ENCODE measurements around the gene RBM23.
"Not testable (repeated sequence)": the region's sequence is repeated elsewhere in the genome, so short reads cannot be mapped to it uniquely, and the experiment has no call there.

Gene RBM23

DNA sequence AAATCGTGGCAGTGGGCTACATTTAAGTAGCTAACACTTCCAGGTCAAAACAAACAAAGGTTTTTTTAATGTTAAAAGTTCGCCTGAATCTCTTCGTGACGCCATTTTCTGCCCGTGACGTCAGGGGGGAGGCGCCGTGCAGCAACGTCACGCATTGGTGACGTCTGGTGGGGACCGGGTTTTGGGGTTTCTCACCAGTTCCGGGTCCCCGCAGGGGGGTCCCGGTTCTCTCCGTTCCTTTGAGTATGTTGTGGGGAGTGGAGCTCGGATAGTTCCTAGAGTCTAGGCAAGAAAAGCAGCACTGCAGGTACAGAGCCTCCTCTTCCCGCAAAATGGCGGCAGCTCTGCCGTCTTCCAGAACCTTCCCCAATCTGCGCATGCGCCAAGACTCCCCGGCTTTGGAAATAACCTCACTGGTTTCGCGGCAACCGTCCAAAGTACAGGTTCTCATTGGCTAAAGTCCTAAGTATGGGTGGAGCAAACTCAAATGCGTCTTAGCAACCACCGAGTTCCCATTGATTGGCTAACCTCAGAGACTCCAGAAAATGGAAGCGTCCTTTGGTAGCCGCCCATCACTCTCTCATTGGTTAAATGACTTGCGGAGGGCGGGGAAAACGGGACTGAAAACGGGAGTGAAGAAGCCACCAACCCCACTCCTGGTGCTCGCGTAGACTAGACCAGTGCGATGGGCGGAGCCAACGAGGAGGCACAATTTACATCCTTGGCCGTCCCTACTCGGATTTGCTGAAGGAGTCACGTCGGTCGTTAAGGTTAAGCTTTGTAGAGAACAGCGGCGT, at the start of gene RBM23:
Gene RBM23, minus strand, starts transcription at position 346 of the 797 bp plus-strand sequence.
- DNase-seq, result peak; percentile 100

DNA sequence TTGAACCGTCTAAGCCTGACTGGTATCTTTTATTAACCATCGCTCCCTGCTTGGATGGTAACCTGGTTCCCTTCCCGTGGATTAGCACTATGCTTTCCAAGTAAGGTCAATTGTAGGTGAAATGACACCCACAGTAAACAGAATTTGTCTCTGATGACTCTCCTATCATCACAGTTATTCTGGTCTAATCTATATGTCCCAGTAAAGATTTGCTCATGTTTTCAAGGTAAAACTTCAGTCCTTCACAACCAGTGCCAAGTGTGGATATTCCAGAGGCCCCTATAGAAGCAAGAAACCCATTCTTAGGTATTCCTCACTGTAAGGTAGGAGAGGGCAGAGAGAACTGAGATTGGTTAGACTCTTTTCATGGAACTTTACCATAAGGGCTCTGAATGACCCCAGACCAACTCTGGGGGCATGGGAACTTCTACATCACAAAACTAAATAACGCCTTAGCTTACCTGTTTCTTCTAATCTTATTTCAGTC, 47.9 kb upstream of the RBM23 start:
- DNase-seq, result no peak

DNA sequence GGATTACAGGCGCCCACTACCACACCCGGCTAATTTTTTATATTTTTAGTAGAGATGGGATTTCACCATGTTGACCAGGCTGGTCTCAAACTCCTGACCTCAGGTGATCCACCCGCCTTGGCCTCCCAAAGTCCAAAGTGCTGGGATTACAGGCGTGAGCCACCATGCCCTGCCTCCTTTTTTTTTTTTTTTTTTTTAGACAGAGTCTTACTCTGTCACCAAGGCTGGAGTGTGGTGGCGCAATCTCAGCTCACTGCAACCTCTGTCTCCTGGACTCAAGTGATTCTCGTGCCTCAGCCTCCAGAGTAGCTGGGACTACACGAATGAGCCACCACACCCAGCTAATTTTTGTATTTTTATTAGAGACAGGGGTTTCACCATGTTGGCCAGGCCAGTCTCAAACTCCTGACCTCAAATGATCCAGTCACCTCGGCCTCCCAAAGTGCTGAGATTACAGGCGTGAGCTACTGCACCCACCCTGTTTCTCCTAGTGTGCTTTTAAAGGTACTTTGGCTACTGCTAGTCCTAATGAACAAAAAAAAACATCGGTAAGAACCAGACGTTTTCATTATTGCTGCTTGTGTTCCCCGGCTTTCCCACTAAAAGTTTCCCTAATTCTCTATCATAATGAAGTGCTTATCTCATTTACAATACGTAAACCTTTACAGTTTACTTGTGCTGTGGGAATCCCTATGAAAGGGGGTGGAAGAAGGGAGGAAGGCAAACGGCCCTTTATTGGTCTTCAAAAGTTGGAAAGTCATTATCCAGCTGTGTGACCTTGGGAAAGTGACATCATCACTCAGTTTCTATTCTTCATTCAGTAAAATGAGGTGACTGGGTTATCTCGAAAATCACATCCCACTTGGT, 47.2 kb upstream of the RBM23 start:
- not testable (repeated sequence) for DNase-seq

DNA sequence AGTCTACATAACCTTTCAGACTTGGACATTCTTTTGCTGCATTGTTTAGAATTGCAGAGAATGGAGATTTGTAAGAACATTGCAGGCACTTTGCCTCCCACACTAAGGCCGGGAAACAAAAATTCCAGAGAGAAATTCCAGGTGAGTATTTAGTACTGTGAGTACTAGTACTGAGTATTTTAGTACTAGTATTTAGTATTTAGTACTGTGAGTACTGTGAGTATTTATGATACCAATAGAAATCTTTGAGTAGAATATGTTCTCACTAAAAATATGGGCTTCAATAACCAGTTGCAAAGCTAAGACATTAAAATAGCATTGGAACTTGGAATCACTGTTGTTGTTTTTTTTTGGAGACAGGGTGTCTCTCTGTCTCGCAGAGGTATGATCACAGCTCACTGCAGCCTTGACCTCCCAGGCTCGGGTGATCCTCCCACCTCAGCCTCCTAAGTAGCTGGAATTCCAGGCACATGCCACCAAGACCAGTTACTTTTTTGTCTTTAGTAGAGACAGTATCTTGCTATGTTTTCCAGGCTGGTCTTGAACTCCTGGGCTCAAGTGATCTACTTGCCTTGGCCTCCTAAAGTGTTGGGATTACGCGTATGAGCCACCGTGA, 43.2 kb upstream of the RBM23 start:
- DNase-seq, result no peak

DNA sequence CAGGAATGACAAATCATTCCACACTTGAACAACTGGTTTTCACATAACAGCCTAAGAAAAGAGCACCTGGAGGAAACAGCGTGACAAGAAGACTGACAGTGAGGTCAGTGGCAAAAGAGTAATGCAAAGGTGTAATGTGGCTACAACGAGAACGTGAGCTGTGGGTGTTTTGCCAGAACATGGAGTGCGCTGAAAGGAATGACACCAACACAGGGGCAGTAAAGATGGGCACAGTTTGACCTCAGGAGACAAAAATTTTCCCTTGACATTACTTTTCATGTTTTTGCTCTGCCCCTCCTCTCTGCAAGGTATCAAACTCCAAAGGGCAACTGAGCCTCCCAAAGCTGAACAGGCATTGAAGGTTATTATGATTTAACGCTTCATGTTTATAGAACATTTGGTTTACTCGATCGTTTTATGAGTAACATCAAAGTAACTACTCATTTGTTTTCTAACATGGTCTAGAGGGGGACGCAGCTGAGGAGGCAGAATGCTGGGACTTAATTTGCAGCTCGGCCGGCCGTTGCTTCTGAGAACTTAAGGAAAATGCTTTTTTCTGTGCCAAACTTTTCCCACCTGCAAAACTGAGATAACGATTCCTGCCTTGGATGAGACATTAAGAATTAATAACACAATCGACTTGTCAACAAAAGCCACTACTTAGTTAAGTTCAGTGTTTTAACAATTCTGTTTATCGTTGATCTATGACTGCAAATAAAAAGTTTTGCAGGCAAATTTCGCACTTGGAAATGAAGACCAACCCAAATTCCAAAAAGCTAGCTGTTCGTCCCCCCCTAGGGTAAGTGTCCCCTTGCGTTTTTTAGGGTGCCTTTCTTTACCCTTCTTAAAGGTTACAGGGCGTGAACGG, 37.0 kb upstream of the RBM23 start:
- no peak for DNase-seq

DNA sequence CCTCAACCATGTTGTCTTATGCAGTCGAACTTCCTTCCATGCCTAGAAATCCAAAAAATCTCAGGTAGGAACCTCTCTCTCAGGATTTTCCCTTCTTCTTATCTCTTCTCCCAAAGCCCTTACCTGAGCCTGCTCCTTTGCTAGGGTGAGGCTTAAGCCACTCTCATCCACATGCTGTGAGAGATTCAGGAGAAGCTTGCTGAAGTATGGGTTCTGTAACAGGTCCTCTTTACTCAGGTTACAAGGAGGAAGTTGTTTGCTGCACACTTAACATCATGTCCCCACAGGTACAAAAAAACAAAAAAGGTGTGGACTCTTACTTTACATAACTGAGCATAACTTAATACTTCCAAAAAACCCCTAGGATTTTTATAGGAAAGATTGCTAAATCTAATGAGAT, 33.5 kb upstream of the RBM23 start:
- no peak for DNase-seq

DNA sequence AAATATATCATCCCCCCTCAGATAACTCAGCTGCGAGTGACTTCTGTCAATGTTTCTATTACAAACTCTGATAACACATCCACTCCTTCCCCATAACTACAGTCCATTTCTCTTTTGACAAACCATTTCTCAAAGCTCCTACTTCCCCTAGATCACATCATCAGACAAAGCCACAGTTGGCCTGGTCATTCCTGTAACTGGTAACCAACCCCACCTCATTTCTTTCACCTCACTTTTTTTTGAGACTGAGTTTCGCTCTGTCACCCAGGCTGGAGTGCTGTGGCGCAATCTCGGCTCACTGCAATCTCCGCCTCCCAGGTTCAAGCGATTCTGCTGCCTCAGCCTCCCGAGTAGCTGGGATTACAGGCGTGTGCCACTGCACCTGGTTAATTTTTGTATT, 32.8 kb upstream of the RBM23 start:
- DNase-seq, result not testable (repeated sequence)

DNA sequence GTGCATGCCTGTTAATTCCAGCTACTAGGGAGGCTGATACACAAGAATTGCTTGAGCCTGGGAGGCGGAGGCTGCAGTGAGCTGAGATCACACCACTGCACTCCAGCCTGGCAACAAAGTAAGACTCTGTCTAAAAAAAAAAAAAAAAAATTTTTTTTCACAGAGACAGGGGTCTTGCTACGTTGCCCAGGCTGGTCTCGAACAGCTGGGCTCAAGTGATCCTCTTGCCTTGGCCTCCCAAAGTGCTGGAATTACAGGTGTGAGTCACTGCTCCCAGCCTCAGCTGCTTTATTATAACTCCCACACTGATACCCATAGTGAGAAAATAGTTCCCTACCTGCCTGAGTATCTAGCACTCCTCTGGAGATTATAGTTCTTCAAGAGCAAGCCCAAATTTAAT, 26.7 kb upstream of the RBM23 start:
- no peak for DNase-seq

DNA sequence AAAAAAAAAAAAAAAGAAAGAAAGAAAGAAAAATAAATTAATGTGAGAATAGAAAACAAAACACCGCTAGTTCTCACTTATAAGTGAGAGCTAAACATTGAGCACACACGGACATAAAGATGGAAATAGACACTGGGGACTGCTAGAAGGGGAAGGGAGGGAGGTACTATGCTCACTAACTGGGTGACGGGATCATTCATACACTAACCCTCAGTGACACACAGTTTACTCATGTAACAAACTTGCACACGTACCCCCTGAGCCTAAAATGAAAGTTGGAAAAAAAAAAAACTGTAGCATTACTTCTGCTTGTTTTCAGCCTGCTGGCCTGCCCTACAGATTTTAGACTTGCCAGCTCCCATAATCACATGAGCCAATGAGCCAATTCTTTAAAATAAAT, 20.7 kb upstream of the RBM23 start:
- DNase-seq, result no peak

DNA sequence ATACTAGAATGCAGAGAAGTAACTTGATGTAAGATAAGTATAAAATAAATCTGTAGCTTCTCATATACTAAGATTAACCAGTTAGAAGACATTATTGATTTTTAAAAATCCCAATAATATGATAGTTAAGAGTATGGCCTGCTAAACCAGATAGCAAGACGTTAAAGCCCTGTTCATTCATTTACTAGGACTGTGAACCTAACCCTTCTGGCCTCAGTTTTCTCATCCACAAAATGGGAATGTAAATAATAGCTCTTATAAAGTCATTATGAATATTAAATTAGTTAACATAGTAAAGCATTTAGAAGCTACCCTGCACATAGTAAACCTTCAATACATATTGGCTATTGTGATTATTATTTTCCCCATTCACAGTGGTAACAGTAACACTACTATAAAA, 16.2 kb upstream of the RBM23 start:
- no peak for DNase-seq

DNA sequence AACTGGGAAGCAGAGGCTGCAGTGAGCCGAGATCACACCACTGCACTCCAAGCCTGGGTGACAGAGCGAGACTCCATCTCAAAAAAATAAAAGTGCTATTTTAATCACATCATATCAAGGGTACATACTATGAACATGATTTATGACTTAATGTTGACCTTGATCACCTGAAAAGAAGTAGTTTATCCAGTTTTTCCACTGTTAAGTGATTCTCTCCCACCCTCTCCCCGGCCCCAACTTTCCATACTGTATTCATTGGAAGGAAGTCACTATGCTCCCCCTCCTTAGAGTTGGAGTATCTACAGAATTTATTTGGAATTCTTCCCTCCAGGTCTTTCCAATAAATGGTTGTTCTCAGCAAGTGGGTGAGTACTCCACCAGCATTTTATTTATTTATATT, 13.2 kb upstream of the RBM23 start:
- no peak for DNase-seq

DNA sequence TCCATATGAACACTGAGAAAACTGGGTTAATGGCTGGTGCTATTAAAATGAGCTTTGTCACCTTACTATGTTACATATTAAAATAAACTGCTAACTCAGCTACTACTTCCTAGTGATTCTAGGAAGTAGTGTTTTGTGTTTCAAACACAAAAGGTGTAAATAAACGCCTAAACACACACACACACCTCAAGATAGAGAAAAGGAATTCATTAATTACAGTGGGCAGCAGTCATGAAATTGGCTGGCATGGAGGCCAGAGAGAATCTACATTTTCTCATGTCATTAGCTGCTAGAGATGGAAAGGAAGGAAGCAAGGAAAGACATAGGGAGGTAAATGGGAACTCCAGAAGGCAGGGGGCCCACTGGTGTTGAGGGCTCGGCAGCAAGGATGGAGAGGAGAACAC, 11.0 kb upstream of the RBM23 start:
- no peak for DNase-seq

DNA sequence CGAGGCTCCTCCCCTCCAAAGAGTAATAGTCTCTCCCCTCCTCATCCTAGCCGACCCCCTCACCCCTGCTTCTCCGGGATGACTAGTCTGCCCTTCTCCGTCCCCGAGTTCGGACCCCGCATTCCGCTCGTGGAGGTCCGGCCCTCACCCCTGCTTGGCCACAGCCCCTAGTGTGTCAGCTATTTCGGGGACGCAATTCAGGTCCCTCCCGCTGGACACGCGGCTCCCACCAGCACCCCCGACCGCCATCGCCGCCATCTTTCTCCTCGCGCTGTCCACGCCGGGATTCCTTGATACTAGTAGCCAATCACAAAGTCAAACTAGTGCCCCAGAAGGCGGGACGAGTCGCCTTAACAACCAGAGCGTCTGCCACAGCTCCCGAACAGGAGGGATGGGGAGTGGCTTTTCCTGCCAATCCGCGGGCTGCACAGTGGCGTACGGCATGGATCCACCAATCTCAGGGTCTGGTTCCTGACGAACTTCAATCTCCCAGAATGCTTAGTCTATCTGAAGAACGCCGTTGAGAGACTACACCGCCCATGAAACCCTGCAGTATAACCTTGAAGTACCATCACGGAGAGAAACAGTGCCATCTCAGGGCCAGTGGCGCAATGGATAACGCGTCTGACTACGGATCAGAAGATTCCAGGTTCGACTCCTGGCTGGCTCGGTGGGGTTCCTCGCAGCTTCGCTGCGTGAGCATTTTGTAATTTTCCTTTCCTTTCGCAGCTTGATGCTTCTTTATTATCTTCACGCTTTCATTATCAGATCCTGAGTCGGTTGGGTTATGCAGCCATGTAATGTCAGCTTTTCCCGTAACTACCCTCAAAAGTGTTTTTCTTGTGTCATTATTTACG, 10.4 kb upstream of the RBM23 start, which contains the start of gene PRMT5:
Gene PRMT5, minus strand, starts transcription at position 273 of the 857 bp plus-strand sequence. Its CDS starts 15 bp downstream, at position 258.
- peak; percentile 100 for DNase-seq

DNA sequence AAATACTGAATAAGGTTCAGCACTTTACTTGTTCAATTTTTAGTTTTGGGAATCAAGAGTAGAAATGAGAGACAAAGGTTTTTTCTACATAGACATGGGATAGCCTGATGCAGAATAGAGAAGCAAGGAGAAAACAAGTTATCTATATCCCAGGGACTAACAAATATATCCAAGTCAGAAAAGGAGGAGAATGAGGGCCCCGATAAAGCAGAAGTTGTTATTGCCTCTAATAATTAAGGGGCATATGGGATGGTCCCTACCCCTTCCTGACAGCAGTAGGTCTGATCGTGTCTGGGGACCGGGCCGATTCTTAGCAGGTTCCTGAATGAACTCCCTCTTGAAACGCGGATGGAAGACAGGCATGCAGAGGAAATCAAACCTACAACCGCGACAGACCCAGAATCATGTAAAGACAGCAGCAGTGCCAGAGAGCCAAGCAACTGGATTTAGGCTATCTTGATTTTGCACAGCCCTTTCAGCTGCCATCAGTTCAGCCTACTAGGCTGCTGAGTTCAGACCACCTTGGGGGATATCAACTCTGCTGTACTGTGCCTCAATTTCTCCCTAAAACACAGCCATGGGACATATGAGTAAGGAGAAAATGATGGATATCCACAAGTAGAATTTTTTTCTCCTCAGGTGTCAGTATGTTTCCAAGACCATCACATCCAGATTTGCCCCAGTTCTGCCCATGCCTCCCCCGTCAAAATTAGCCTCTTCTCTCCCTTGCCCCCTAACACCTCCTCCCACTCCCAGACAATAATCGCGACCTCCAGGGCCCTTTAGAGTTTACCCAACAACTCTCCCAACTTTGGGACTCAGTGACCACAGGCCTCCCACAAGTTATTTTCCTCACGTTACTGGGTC, 9.5 kb upstream of the RBM23 start:
- DNase-seq, result no peak

DNA sequence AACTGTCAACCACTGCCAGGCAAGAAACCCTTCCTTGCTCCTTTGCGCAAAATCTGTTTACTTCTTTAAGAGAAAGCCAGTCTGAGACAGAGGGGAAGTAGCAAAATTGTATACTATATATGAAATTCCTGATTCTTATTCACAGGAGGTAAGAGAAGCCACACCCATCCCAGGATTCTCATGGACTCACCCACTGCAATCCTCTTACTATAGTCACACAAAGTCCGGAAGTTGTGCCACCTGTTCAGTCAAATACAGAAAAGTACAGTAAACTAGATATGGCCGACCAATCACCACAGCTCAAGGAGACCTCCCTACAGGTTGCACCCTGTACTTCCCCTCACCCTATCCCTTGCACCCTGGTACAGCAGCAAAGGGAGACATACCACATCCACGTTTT, 7.4 kb upstream of the RBM23 start:
- DNase-seq, result no peak

DNA sequence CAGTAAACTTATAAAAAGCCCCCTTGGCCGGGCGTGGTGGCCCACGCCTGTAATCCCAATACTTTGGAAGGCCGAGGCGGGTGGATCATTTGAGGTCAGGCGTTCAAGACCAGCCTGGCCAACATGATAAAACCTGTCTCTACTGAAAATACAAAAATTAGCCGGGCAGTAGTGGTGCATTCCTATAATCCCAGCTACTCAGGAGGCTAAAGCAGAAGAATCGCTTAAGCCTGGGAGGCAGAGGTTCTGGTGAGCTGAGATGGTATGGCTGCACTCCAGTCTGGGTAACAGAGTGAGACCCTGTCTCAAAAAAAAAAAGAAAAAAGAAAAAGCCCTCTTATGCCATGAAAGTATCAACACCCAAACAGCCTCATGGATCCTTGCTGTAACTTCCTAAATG, 6.6 kb upstream of the RBM23 start:
- DNase-seq, result no peak

DNA sequence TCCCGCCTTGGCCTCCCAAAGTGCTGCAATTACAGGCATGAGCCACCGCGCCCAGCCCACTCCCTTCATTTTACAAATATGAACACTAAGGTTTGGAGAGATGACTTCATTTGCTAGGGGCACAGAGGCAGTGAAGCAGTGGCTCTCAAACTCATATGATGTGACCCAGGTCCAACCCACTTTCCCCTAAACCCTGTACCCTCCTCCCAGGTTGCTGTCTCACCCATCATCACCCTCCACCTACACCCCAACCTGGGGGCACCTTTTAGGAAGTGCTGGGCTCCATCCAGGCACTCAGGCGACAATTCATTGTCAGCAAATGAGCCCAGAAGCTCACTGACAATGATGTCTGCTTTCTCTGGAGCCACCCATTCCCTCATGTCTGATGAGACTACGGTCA, 4.8 kb upstream of the RBM23 start:
- no peak for DNase-seq

DNA sequence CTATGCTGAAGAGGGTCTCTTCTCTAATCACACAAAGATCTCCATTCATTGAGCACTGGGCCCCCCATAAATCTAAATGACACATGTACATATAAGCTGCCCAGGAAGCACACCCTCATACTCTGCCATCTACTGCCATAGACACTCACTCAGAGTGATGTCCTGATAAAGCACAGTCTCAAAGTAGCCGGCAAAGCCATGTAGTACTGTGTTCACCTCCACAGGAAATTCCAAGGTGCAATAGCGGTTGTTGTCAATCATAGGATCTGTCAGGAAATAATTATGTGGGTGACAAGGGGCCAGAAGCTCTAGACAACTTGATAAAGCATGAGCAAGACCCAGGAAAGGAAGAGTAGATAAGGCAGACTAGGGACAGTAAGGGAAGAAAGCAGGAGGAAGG, 3.3 kb upstream of the RBM23 start:
- no peak for DNase-seq

DNA sequence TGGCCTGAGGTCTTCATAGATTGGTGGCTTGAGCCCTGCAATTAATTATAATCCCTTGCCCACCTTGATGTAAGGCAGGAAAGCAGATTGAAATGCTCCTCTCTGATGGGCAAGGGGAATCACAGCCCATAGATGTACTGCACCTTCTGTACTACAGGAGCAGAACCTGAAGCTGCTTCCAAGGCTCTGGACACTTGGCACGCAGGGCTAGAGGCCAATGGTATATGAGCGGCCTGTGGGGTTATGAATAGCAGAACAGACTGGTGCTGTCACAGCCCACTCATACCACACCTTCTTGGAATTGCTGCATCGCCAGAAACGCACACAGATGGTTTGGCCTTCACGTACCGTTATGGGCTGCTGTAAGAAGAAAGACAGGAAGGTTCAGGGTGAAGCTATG, 1.7 kb upstream of the RBM23 start:
- DNase-seq, result no peak

DNA sequence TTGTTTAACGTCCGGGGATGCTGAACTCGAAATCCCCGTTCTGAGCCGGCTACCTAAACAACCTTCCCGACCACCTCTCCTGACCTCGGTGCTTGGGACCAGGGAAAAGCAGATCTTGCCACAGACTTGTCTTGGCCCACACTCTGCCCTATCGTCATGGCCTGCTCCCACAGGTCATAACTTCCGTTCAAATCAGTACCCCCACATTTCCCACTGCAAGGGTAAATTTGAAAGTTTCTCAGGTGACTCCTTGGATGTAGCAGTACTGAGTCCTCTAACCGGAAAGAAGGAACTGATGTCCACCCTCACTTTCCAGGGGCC, 612 bp upstream of the RBM23 start:
- no peak for DNase-seq
